ENCODE measurements around the gene RGS7.

DNA sequence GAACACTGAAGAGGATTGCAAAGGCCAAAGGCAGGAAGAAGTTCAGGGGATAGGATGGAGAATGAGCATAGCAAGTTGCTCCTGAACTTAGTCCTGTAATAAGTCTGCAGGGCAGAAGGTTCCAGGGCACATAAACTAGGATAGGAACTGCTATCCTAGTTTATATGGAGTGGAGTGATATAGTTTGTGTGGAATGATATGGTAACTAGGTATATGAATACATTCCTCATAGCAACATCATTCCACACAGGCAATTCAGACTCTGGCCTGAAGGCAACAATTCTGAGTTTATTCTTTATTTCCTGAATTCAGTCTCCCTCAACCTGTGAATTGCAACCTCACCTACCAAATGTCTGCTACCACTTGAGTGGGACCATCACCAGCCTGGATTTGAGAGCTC lies 590.2 kb downstream of the RGS7 start:
- TF ChIP-seq, protein P1, sequence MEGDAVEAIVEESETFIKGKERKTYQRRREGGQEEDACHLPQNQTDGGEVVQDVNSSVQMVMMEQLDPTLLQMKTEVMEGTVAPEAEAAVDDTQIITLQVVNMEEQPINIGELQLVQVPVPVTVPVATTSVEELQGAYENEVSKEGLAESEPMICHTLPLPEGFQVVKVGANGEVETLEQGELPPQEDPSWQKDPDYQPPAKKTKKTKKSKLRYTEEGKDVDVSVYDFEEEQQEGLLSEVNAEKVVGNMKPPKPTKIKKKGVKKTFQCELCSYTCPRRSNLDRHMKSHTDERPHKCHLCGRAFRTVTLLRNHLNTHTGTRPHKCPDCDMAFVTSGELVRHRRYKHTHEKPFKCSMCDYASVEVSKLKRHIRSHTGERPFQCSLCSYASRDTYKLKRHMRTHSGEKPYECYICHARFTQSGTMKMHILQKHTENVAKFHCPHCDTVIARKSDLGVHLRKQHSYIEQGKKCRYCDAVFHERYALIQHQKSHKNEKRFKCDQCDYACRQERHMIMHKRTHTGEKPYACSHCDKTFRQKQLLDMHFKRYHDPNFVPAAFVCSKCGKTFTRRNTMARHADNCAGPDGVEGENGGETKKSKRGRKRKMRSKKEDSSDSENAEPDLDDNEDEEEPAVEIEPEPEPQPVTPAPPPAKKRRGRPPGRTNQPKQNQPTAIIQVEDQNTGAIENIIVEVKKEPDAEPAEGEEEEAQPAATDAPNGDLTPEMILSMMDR (conservative IDR thresholded peaks at IDR 0.05; ENCODE audit: low read depth, low read length) = no peak
- TF ChIP-seq, protein P2, sequence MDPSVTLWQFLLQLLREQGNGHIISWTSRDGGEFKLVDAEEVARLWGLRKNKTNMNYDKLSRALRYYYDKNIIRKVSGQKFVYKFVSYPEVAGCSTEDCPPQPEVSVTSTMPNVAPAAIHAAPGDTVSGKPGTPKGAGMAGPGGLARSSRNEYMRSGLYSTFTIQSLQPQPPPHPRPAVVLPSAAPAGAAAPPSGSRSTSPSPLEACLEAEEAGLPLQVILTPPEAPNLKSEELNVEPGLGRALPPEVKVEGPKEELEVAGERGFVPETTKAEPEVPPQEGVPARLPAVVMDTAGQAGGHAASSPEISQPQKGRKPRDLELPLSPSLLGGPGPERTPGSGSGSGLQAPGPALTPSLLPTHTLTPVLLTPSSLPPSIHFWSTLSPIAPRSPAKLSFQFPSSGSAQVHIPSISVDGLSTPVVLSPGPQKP (IDR thresholded peaks at IDR 0.05; ENCODE audit: borderline replicate concordance, low read depth, low read length) = no peak
- TF ChIP-seq BHLHE40 (IDR thresholded peaks at IDR 0.05; ENCODE audit: low read depth, low read length) = no peak
- TF ChIP-seq RFX5 (IDR thresholded peaks at IDR 0.05; ENCODE audit: low read depth, low read length) = no peak
- no peak; the same call in 1 of the 2 replicates for TF ChIP-seq POLR2A (IDR thresholded peaks at IDR 0.05; ENCODE audit: low read depth, low read length)
- no peak for TF ChIP-seq CEBPB (IDR thresholded peaks at IDR 0.05; ENCODE audit: low read depth, low read length)
- no peak for TF ChIP-seq SMC3 (IDR thresholded peaks at IDR 0.05; ENCODE audit: low read depth, low read length)
- no peak for TF ChIP-seq RAD21 (IDR thresholded peaks at IDR 0.05; ENCODE audit: low read length)
- TF ChIP-seq MAFK (IDR thresholded peaks at IDR 0.05; ENCODE audit: low read depth, low read length) = no peak
- TF ChIP-seq MXI1 (IDR thresholded peaks at IDR 0.05; ENCODE audit: borderline replicate concordance, low read depth, low read length) = no peak
- TF ChIP-seq NFE2L2 (IDR thresholded peaks at IDR 0.05; ENCODE audit: low read depth, low read length) = no peak
- no peak for TF ChIP-seq RCOR1 (IDR thresholded peaks at IDR 0.05; ENCODE audit: insufficient replicate concordance, low read length)

Data from IMR-90 (cell line).